Suppressor macrophage (primary cell): Measurements from ENCODE around the gene TMTC1.
A peak's percentile ranks its signal among the peaks of the same experiment; 100 is the strongest.

Experiments
- DNase-seq, 4 experiments: peaks; one replicate each; pipeline ENCODE4 v3.0.0-alpha.2; 2020 to 2022

Gene TMTC1

DNA sequence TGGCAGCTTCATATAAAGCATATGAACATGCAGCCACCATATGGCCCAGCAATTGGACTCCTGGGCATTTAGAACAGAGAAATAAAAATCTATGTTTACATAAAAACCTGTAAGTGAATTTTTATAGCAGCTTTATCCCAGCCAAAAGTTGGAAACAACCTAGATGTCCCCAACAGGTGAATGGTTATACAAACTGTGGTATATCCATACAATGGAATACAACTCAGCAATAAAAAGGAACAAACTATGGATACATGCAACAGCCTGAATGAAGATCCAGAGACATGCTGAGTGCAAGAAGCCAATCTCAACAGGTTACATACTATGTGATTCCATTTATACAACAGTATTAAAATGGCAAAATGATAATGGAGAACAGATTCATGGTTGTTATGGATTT lies 3.7 kb downstream of the TMTC1 start:
- no peak for DNase-seq

DNA sequence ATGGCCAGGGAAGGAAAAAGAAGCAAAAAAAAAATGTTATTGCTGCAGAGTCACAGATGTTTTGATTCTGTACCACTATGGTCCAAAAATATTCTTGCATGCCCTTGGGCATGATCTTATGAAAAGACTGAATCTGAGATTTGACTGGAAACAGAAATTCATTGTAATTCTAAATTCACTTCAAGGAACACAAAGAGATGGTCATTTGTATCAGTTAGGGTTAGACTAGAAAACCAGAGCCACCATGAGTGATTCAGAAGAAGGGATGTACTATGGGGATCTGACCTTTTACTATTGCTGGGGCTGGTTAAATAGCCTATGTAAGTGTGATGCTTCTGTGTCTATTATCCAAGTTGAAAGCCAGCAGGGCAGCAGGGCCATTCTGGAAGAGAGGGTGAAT lies 5.2 kb downstream of the TMTC1 start:
- no peak for DNase-seq

GRCh38 chr12:29773076-29773475 lies 10.7 kb downstream of the TMTC1 start:
- DNase-seq: no peak

DNA sequence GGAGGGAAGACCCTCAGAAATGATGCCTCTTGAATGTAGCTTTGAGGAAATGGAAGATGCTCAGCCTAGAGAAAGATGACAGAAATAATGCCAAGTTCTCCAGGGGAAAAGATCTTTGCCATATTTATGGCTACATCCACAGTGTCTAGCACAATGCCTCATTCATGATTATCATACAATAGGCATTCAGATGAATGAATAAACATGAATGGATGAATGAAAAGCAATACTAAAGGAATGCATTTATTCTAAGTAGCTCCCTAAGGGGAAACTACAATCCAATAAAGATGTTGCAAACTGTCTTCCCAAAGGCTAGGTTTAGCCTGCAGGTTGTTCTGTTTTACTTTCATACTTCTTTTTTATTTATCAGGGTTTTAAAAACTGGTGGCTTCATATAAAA lies 12.0 kb downstream of the TMTC1 start:
- no peak for DNase-seq

DNA sequence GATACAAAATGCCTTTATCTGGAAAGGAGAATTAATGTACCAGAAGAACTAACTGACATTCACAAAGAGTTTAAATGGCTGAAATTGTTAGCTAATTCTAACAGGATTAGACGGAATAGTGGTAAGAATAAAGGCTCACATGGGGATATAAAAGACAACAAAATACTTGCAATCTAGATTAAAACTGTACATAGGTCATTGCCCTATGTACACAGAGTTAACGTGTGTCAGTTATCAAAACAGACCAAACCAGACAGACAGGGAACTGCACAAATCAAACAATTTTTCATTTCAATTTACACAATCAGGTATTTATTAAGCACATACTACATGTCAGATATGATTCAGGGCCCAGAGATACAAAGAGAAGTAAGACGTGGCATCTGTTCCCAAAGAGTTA lies 12.6 kb downstream of the TMTC1 start:
- no peak for DNase-seq

- peak in 2 of 4 experiments; percentile 3 for DNase-seq
Measured at GRCh38 chr12:29769162-29769858, 14.4 kb downstream of the TMTC1 start.

DNA sequence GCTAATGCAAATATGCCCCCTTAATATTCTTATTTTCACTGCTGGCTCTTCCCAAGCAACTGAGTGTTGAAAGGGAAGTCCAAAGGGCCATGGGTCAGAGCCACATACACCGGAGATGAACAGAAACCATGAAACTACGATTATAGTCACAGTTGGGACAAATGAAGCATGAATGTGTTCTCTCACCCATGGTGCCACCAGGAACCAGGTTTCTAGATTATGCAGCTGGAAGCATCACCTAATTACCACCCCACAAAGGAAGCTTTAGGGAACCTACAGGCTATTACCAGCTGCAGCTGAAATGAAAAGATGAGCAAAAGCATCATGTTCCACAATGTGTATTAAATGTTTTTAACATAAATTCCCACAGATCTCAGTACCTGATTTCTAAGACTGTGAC lies 15.4 kb downstream of the TMTC1 start:
- DNase-seq: no peak

- DNase-seq: no peak
Measured at GRCh38 chr12:29763301-29763683, 20.4 kb downstream of the TMTC1 start.

DNA sequence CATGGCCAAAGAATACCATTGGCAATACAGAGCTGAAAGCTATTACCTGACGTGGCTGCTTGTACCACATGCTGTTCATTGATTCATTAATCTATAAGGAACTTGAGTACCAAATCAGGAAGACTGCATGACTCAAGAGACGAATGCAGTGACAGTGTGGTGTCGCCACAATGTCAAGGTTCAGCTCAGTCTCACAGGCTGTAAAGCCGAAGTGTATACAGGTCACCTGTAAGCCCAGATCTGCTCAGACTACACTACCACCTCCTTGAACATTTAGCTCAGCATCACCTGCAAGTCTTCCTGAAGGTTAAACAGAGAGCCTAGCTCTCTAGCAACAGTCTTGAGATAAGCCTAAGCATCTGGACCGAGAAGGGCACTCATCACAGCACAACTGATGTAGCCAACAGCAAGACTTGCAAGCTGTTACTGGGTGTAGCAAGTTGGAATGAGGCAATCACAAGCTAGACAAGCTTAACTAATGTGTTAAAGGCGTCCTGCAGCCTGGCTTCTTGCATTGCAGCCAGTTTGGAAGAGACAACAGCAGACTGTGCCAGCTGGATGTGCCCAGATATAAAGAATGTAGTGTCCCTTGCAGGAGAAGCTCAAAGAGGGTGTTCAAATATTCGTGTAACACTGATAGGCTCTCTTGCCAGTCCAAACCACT lies 21.0 kb downstream of the TMTC1 start:
- no peak for DNase-seq

DNA sequence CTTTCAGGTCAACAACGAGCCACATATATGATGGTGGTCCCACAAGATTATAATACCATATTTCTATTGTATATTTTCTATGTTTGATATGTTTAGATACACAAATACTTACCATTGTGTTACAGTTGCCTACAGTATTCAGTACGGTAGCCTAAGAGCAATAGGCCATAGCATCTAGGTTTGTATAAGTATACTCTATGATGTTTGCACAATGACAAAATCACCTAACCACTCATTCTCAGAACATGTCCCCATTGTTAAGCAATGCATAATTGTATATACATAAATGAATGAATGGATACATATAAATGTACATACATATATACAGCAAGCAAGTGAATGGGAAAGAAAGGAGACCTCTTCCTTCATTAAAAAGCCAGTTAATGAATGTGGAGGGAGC lies 23.8 kb downstream of the TMTC1 start:
- no peak for DNase-seq

- no peak for DNase-seq
Measured at GRCh38 chr12:29756741-29757390, 26.9 kb downstream of the TMTC1 start.

DNA sequence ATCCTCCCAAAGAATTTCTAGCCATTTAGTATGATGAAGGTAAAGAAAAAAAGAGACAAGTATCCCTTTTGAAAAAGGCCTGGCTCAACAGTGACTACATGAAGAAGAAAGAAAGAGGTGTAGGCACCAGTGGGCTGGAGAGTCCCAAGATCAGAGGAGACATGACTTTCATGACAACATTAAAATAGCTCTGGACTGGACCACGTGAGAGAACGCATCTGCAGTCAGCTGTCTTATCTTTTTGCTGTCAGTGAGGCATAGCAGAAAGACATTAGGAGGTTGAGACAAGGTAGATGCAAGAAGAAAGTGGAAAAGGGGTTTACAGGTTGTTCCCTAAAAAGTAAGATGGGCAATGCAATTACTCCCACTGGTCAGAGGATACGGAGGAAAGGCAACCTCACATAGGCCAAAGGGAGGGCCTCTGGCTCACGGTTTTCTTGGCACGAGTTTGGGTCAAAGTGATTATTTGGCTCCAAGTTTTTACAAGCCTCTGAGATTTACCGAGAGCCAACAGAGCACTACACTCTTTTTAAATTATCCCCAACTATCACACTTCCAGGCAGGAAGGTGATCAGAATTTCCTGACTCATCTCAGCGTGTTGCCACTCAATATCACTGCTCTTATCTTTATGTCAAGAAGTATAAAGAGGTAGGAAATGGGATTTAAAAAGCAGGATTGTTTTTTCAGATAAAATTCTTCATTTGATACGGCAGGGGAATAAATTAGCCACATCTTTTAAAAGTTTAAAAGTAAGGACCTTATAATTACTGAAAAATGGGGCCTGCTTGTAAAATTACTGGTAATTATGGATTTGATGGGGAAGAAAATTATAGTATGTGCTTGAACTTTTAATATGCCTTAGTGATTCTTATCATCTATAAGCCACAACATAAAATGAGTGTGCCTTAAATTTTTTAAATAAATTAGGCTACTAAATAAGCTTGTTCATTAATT lies 29.2 kb downstream of the TMTC1 start:
- no peak for DNase-seq

- no peak for DNase-seq
Measured at GRCh38 chr12:29752121-29752520, 31.6 kb downstream of the TMTC1 start.

- DNase-seq: no peak
Measured at GRCh38 chr12:29751676-29752075, 32.1 kb downstream of the TMTC1 start.

DNA sequence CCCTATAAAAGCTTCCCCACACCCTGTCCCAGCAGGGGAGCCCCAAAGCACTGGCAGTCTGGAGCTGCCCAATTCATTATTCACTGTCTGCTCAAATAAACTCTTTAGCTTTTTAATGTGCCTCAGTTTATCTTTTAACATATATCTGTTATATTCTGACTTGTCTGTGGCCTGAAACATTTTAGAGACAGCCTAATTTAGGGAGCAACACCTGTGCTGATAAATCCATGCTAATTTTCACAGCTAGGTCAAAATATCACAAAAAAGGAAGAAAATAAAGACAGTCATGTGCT lies 32.9 kb downstream of the TMTC1 start:
- no peak for DNase-seq

GRCh38 chr12:29750131-29750927 lies 33.4 kb downstream of the TMTC1 start:
- DNase-seq: no peak

DNA sequence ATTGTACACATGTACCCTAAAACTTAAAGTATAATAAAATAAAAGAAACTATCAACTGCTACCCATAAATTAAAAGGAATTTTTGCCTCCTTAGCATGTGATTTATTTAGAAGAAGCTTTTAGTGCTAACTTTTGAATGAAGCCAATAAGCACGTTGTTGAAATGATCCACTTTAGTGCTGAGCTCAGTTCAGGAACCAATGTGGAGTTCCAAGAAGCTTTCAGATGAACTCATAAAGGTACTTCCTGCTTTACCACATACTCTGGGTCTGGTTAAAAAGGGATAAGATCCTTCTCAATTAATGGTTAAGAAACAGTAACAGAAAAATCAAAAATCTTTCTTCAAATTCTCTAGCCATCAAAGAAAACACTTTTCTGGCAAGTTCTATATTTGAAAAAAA lies 39.4 kb downstream of the TMTC1 start:
- DNase-seq: peak in 2 of 4 experiments; percentile 15 to 21

GRCh38 chr12:29743801-29744200 lies 39.9 kb downstream of the TMTC1 start:
- peak; percentile 68 to 90 (median 73) for DNase-seq

GRCh38 chr12:29743077-29743476 lies 40.7 kb downstream of the TMTC1 start:
- no peak for DNase-seq

DNA sequence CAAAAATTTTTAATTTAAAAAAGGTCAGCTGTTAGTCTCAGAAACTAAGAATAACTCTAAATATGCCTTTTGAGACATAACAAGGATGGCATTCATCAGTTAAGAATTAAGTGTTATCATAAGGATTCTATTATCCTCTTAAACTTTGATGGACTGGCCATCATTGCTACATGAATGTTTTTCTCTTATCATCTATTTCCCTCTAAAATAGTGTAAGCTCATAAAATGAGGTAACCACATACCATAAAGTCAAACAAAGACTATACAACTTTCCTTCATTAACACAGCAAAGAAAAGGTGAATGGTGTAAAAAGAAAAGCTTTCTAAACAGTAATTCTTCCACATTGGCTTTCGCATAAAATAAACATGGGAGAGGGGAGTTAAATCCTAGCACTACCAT lies 41.1 kb downstream of the TMTC1 start:
- DNase-seq: no peak

DNA sequence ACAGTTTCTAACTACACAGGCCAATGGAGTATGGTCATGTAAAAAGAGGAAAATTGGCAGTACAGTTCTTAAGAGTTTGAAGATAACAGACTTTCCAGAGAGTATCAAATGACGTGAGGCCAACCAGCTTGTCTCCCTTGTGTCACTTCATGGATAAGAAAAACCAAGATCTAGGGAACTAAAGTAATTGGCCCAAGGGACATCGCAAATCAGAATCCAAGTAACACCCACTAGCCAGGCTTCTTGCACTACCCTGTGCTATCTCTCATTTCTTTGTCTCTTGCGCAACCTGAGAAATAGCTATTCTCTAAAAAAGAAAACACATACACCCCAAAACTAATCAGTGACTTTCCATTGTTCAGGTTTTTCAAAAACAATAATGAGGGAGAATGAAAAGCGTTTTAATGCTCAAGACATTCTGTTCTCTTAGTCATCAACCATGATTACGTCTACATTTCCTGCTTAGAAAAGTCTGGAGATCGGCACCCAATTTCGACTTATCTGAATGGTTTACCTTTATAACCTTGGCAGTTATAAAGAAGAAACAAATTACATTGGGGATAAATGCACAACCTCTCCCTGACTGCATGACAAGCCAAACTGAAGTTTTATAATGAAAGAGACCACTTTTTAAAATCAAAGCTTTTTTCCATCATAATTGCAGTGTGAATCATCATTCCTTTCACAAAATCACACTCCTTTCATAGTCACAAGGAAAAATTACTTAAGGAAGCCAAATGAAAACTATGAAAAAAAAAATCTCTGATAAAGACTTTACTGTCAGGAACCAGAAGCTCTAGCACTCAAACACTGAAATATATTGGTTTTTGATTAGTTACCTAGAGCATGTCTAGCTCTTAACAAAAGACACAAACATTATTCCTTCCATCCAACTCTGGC lies 42.1 kb downstream of the TMTC1 start:
- no peak for DNase-seq
